NCI-H82 (cell line): ENCODE data around the gene UTP3.
"Not testable (repeated sequence)": the region's sequence is repeated elsewhere in the genome, so short reads cannot be mapped to it uniquely, and the experiment has no call there.

Experiments used
- DNase-seq: peaks from one replicate; lab custom pipeline; 2025; lab: John Stamatoyannopoulos, UW

The UTP3 gene

GRCh38 chr4:70687392-70687791, 940 bp upstream of the UTP3 start:
- peak; percentile 45 for DNase-seq

DNA sequence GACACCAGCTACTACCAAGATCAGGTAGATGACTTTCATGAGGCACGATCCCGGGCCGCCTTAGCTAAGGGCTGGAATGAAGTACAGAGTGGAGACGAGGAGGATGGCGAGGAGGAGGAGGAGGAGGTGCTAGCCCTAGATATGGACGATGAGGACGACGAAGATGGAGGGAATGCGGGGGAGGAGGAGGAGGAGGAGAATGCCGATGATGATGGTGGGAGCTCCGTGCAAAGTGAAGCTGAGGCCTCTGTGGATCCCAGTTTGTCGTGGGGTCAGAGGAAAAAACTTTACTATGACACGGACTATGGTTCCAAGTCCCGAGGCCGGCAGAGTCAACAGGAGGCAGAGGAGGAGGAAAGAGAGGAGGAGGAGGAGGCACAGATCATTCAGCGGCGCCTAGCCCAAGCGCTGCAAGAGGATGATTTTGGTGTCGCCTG, 481 bp downstream of the UTP3 start:
- DNase-seq: peak; percentile 27

GRCh38 chr4:70691661-70692060, 3.3 kb downstream of the UTP3 start:
- DNase-seq: no peak

DNA sequence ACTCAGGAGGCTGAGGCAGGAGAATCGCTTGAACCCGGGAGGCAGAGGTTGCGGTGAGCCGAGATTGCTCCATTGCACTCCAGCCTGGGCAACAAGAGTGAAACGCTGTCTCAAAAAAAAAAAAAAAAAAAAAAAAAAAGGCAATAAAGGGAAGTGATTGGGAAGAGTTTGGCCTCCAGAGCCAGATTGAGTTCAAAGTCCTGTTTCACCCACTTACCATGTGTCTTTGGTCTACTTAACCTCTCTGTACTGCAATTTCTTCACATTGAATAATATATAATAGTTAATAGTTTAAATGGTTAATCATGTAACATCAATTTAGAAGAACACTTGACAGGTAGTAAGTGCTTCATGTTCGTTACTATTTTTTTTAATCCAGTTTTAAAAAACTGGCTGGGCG, 6.3 kb downstream of the UTP3 start:
- not testable (repeated sequence) for DNase-seq

DNA sequence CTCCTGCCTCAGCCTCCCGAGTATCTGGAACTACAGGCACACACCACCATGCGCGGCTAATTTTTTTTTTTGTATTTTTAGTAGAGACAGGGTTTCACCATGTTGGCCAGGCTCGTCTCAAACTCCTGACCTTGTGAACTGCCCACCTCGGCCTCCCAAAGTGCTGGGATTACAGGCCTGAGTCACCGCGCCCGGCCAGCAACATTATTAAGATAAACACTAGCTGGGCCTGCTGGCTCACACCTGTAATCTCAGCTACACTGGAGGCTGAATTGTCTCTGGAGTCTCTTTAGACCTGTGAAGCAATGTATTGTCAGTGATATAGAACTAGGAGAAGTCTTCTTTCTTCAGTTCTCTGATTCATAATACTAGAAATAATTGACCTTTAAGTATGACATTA, 10.1 kb downstream of the UTP3 start:
- DNase-seq: not testable (repeated sequence)

GRCh38 chr4:70700712-70701111, 12.4 kb downstream of the UTP3 start:
- no peak for DNase-seq

GRCh38 chr4:70701271-70701670, 12.9 kb downstream of the UTP3 start:
- DNase-seq: no peak

- not testable (repeated sequence) for DNase-seq
These were observed 14.3 kb downstream of the UTP3 start for GRCh38 chr4:70702592-70702991.

DNA sequence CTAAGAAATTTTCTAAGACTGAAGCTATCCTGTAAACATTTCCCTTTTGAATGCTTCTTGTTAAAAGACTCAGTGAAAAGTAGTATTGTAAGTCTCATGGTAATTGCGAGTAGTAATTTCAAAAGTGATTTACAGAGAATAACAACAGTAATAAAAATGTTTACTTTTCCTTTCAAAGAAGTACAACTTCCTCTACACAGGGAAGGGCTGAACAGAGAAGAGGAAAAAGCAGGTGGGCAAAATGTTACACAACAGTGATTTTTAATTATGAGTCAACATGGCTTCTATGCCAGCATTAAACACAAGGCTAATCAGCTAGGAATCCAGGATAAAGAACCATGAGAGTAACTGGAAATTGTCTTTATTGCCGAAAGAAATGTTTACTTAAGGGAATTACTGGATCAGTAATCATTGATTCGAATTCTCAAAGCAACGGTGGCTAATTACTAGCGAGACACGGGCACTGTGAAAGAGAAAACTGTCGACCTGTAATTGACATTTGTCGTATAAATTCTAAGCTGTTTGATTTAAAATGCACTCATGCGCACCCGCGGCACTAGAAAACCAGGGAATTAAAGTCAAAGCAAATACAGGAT, 15.4 kb downstream of the UTP3 start:
- peak; percentile 55 for DNase-seq

- peak; percentile 93 for DNase-seq
These were observed 16.0 kb downstream of the UTP3 start for GRCh38 chr4:70704215-70704930.

GRCh38 chr4:70704931-70705182, 16.5 kb downstream of the UTP3 start:
- no peak for DNase-seq

GRCh38 chr4:70705183-70706043, 17.1 kb downstream of the UTP3 start:
- peak; percentile 81 for DNase-seq

- no peak for DNase-seq
These were observed 17.7 kb downstream of the UTP3 start for GRCh38 chr4:70706044-70706461.

- DNase-seq: peak; percentile 14
These were observed 18.2 kb downstream of the UTP3 start for GRCh38 chr4:70706516-70706915.

DNA sequence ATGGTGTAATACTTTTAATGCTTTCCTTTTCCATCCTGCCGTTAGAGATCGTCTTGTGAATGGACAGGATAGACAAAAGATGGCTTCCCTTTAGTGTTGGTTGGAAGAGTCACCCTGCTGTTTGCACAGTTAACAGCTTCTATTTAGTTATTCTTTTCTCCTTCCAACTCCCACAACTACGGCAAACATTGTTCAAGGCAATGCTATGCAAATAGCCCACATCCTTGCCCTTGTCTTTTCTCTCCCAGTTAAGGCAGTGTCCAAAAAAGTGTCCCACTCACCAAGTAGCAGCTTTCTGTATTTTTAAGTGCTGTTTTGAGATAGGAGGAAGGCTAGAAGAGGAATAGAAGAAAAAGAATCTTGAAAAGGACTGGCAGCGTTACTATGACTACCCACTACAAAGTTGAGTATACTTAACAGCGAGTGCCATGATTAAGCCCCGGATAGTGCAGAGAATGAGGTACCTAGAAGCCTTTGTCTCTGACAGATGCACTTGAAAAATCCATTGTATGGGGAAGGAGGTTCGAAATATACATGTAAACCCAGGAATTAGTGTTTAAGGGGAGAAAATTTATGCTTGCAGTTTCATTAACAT, 21.4 kb downstream of the UTP3 start:
- DNase-seq: no peak

GRCh38 chr4:70711599-70711998, 23.3 kb downstream of the UTP3 start:
- no peak for DNase-seq

GRCh38 chr4:70712150-70712549, 23.8 kb downstream of the UTP3 start:
- DNase-seq: no peak

- DNase-seq: no peak
These were observed 24.5 kb downstream of the UTP3 start for GRCh38 chr4:70712604-70713452.

GRCh38 chr4:70713453-70714078, 25.2 kb downstream of the UTP3 start:
- no peak for DNase-seq

- no peak for DNase-seq
These were observed 26.0 kb downstream of the UTP3 start for GRCh38 chr4:70714079-70714887.
